Naive thymus-derived CD8-positive, alpha-beta T cell (primary cell): ENCODE data around the gene MFAP4. TPM values are rescaled to one million over a fixed set of nuclear protein-coding genes. Genes with fewer than 3 reads are reported as not detected.

Source experiments
- ATAC-seq, 2 donors: fragments of 150-1000 bp; cut with Tn5 transposase in 1 of 2; sonication (Bioruptor Pico), chemical (Tn5 transposase) in 1 of 2; 1 replicate in 1 of 2; 2 replicates in 1 of 2; pipeline ENCODE4 v1.10.0; 2021; ENCODE audit warnings: mild to moderate bottlenecking in 2 of 2, moderate library complexity in 2 of 2
- POLR2A ChIA-PET: fragments of 350-600 bp; sonication (Branson Sonifier 250); formaldehyde crosslinking; loops from one replicate; lab custom pipeline; 2021; ENCODE audit warnings: antibody characterized with exemption; lab: Charles Lee
- DNase-seq, 10 donors: peaks; one replicate each; pipeline versions ENCODE4 v3.0.0 to v3.0.0-alpha.2; 2020 to 2022
- H3K27ac Mint-ChIP-seq, 10 donors: one replicate each; pipeline ENCODE4 v1.8.0; 2020 to 2022; ENCODE audit warnings: mild to moderate bottlenecking in 10 of 10, mixed read lengths in 10 of 10, moderate library complexity in 4 of 10, inconsistent platforms in 1 of 10
- H3K27me3 Mint-ChIP-seq, 5 donors: one replicate each; pipeline ENCODE4 v1.8.0; 2021 to 2022; ENCODE audit warnings: mixed read lengths in 5 of 5
- H3K36me3 Mint-ChIP-seq, 3 donors: one replicate each; pipeline ENCODE4 v1.8.0; 2020 to 2022; ENCODE audit warnings: mixed read lengths in 3 of 3, mild to moderate bottlenecking in 2 of 3, inconsistent platforms in 1 of 3
- H3K4me1 Mint-ChIP-seq, 4 donors: one replicate each; pipeline ENCODE4 v1.8.0; 2021 to 2022; ENCODE audit warnings: mixed read lengths in 4 of 4
- H3K4me3 Mint-ChIP-seq, 10 donors: one replicate each; pipeline ENCODE4 v1.8.0; 2020 to 2022; ENCODE audit warnings: mild to moderate bottlenecking in 10 of 10, mixed read lengths in 10 of 10, moderate library complexity in 6 of 10, inconsistent platforms in 1 of 10
- H3K9me3 Mint-ChIP-seq, 9 donors: one replicate each; pipeline ENCODE4 v1.8.0; 2020 to 2022; ENCODE audit warnings: mixed read lengths in 9 of 9, mild to moderate bottlenecking in 3 of 9, inconsistent platforms in 1 of 9, moderate library complexity in 1 of 9
- polyA plus RNA-seq, 3 donors: library from polyadenylated mRNA; unstranded; fragments of 300-500 nt; fragmentation: Illumina TruSeq; gene quantifications; one replicate each; pipeline ENCODE4 v1.2.3, GENCODE V29; 2021
- total RNA-seq, 8 experiments: library from RNA in 2 of 8; stranded (reverse) in 2 of 8; gene quantifications; one replicate each; pipeline ENCODE4 v1.2.3 and lab custom pipeline; 2021 to 2026

Gene MFAP4
- total and polyA plus RNA-seq, 5 experiments from 2014 or later = not detected

GRCh38 chr17:19415806-19416775 is 29.1 kb upstream of the MFAP4 start:
- Mint-ChIP-seq H3K27ac (no peak overlapping the region), H3K36me3 (no peaks in the 10 kb centered on the region), H3K9me3 (no peaks in the 10 kb centered on the region), H3K27me3 (peaks cover 0 to 27% (median 0%) of the 10 kb centered on the region in 5 donors), H3K4me3 (no peak overlapping the region), H3K4me1 (peaks cover 0 to 3% (median under 1%) of the 10 kb centered on the region in 4 donors)
- POLR2A ChIA-PET = no interaction called here
- DNase-seq (no peak), ATAC-seq (no peak)

GRCh38 chr17:19415311-19415710 is 28.3 kb upstream of the MFAP4 start:
- peaks cover 0 to 3% (median 1%) of the 10 kb centered on the region in 4 donors for H3K4me1 Mint-ChIP-seq
- no peak overlapping the region for H3K4me3 Mint-ChIP-seq
- no peak overlapping the region for H3K27ac Mint-ChIP-seq
- no peaks in the 10 kb centered on the region for H3K9me3 Mint-ChIP-seq
- peaks cover 0 to 27% (median 0%) of the 10 kb centered on the region in 5 donors for H3K27me3 Mint-ChIP-seq
- no peak for DNase-seq
- no peak for ATAC-seq
- H3K36me3 Mint-ChIP-seq = no peaks in the 10 kb centered on the region
- POLR2A ChIA-PET = no interaction called here

GRCh38 chr17:19414396-19415280 is 27.6 kb upstream of the MFAP4 start:
- no peaks in the 10 kb centered on the region for H3K9me3 Mint-ChIP-seq
- H3K27me3 Mint-ChIP-seq = peaks cover 0 to 27% (median 0%) of the 10 kb centered on the region in 5 donors
- no peaks in the 10 kb centered on the region for H3K36me3 Mint-ChIP-seq
- ATAC-seq (no peak), DNase-seq (no peak)
- H3K27ac Mint-ChIP-seq = no peak overlapping the region
- no peak overlapping the region for H3K4me3 Mint-ChIP-seq
- peaks cover 0 to 3% (median 1%) of the 10 kb centered on the region in 4 donors for H3K4me1 Mint-ChIP-seq
- POLR2A ChIA-PET = no interaction called here

GRCh38 chr17:19413761-19414160 is 26.8 kb upstream of the MFAP4 start:
- Mint-ChIP-seq H3K4me1 (peaks cover 0 to 3% (median 1%) of the 10 kb centered on the region in 4 donors), H3K36me3 (no peaks in the 10 kb centered on the region), H3K9me3 (no peaks in the 10 kb centered on the region), H3K4me3 (no peak overlapping the region), H3K27ac (no peak overlapping the region), H3K27me3 (peaks cover 0 to 27% (median 0%) of the 10 kb centered on the region in 5 donors)
- no peak for ATAC-seq
- no peak for DNase-seq
- POLR2A ChIA-PET = no interaction called here

- no peak for DNase-seq
- Mint-ChIP-seq H3K36me3 (no peaks in the 10 kb centered on the region), H3K27ac (peak overlapping the region in 1 of 10 donors; percentile 13), H3K27me3 (peaks cover 0 to 27% (median 0%) of the 10 kb centered on the region in 5 donors), H3K9me3 (no peaks in the 10 kb centered on the region), H3K4me1 (peaks cover 0 to 3% (median 1%) of the 10 kb centered on the region in 4 donors), H3K4me3 (no peak overlapping the region)
- POLR2A ChIA-PET = no interaction called here
- no peak for ATAC-seq
Observed at GRCh38 chr17:19412984-19413383, 26.0 kb upstream of the MFAP4 start.

GRCh38 chr17:19412510-19412909 is 25.5 kb upstream of the MFAP4 start:
- Mint-ChIP-seq H3K4me1 (peaks cover 0 to 3% (median 0%) of the 10 kb centered on the region in 4 donors), H3K4me3 (no peak overlapping the region), H3K9me3 (no peaks in the 10 kb centered on the region), H3K27ac (peak overlapping the region in 1 of 10 donors; percentile 77), H3K36me3 (no peaks in the 10 kb centered on the region), H3K27me3 (peaks cover 0 to 27% (median 0%) of the 10 kb centered on the region in 5 donors)
- POLR2A ChIA-PET = no interaction called here
- ATAC-seq (no peak), DNase-seq (no peak)

GRCh38 chr17:19411631-19412030 is 24.6 kb upstream of the MFAP4 start:
- peaks cover 0 to 3% (median 0%) of the 10 kb centered on the region in 4 donors for H3K4me1 Mint-ChIP-seq
- DNase-seq (no peak), ATAC-seq (no peak)
- H3K4me3 Mint-ChIP-seq = no peak overlapping the region
- no peak overlapping the region for H3K27ac Mint-ChIP-seq
- no peaks in the 10 kb centered on the region for H3K36me3 Mint-ChIP-seq
- peaks cover 0 to 27% (median 0%) of the 10 kb centered on the region in 5 donors for H3K27me3 Mint-ChIP-seq
- POLR2A ChIA-PET = no interaction called here
- no peaks in the 10 kb centered on the region for H3K9me3 Mint-ChIP-seq

- H3K9me3 Mint-ChIP-seq = no peaks in the 10 kb centered on the region
- DNase-seq (no peak), ATAC-seq (no peak)
- POLR2A ChIA-PET = no interaction called here
- no peak within 1 kb of the TSS for H3K4me3 Mint-ChIP-seq
- peaks cover 0 to 27% (median 0%) of the 10 kb centered on the region in 5 donors for H3K27me3 Mint-ChIP-seq
- peaks cover 0 to 1% (median 0%) of the 10 kb centered on the region in 4 donors for H3K4me1 Mint-ChIP-seq
- H3K36me3 Mint-ChIP-seq = no peaks in the 10 kb centered on the region
- H3K27ac Mint-ChIP-seq = peak within 1 kb of the TSS in 1 of 10 donors; percentile 56
Observed at GRCh38 chr17:19410875-19411620, 24.1 kb upstream of the MFAP4 start, which contains the start of gene RNF112. TSS of gene RNF112 (plus strand) at chr17:19411232. CDS start at chr17:19411409, 177 bp downstream.

GRCh38 chr17:19410091-19410490 is 23.1 kb upstream of the MFAP4 start:
- Mint-ChIP-seq H3K36me3 (no peaks in the 10 kb centered on the region), H3K27me3 (peaks cover 0 to 24% (median 0%) of the 10 kb centered on the region in 5 donors), H3K4me1 (peaks cover 0 to 1% (median 0%) of the 10 kb centered on the region in 4 donors), H3K27ac (peak overlapping the region in 1 of 10 donors; percentile 56), H3K4me3 (no peak overlapping the region), H3K9me3 (no peaks in the 10 kb centered on the region)
- no peak for DNase-seq
- POLR2A ChIA-PET = no interaction called here
- no peak for ATAC-seq

GRCh38 chr17:19409509-19409908 is 22.5 kb upstream of the MFAP4 start:
- Mint-ChIP-seq H3K4me1 (peaks cover 0 to 1% (median 0%) of the 10 kb centered on the region in 4 donors), H3K9me3 (no peaks in the 10 kb centered on the region), H3K27me3 (peaks cover 0 to 18% (median 0%) of the 10 kb centered on the region in 5 donors), H3K27ac (no peak overlapping the region), H3K4me3 (peak overlapping the region in 1 of 10 donors; percentile 13), H3K36me3 (no peaks in the 10 kb centered on the region)
- no peak for DNase-seq
- POLR2A ChIA-PET = no interaction called here
- no peak for ATAC-seq

GRCh38 chr17:19409066-19409465 is 22.1 kb upstream of the MFAP4 start:
- POLR2A ChIA-PET = no interaction called here
- Mint-ChIP-seq H3K27ac (peak overlapping the region in 1 of 10 donors; percentile 11), H3K27me3 (peaks cover 0 to 17% (median 0%) of the 10 kb centered on the region in 5 donors), H3K9me3 (no peaks in the 10 kb centered on the region), H3K4me1 (peaks cover 0 to 1% (median 0%) of the 10 kb centered on the region in 4 donors), H3K4me3 (no peak overlapping the region), H3K36me3 (no peaks in the 10 kb centered on the region)
- DNase-seq (no peak), ATAC-seq (no peak)

GRCh38 chr17:19408346-19408710 is 21.3 kb upstream of the MFAP4 start:
- H3K36me3 Mint-ChIP-seq = no peaks in the 10 kb centered on the region
- H3K4me1 Mint-ChIP-seq = peaks cover 0 to 1% (median 0%) of the 10 kb centered on the region in 4 donors
- no peak overlapping the region for H3K27ac Mint-ChIP-seq
- peaks cover 0 to 2% (median 0%) of the 10 kb centered on the region in 9 donors for H3K9me3 Mint-ChIP-seq
- peaks cover 0 to 13% (median 3%) of the 10 kb centered on the region in 5 donors for H3K27me3 Mint-ChIP-seq
- POLR2A ChIA-PET = no interaction called here
- ATAC-seq = no peak
- DNase-seq = no peak
- H3K4me3 Mint-ChIP-seq = no peak overlapping the region
